Activated T-cell treated with anti-CD3 and anti-CD28 coated beads, Interleukin-2, amount 50 U/mL, for 48 hours (primary cell): Measurements from ENCODE around the gene LRRC8E.
"Not testable (repeated sequence)": the region's sequence is repeated elsewhere in the genome, so short reads cannot be mapped to it uniquely, and the experiment has no call there.

Experiments
- DNase-seq, 2 experiments: peaks; one replicate each; pipeline ENCODE4 v3.0.0-alpha.2; 2020

Gene LRRC8E

GRCh38 chr19:7910321-7911161 lies 22.2 kb downstream of the LRRC8E start:
- no peak for DNase-seq

GRCh38 chr19:7911508-7912143 lies 23.3 kb downstream of the LRRC8E start:
- DNase-seq = no peak

- DNase-seq = no peak
Observed at GRCh38 chr19:7912144-7912696, 23.9 kb downstream of the LRRC8E start.

- DNase-seq = no peak
Observed at GRCh38 chr19:7912697-7913564, 24.6 kb downstream of the LRRC8E start.

- no peak for DNase-seq
Observed at GRCh38 chr19:7913652-7914051, 25.3 kb downstream of the LRRC8E start.

- no peak for DNase-seq
Observed at GRCh38 chr19:7914099-7914498, 25.8 kb downstream of the LRRC8E start.

GRCh38 chr19:7914598-7915045 lies 26.3 kb downstream of the LRRC8E start, which contains the start of gene TGFBR3L:
TSS of gene TGFBR3L (plus strand) at chr19:7914830.
- DNase-seq = no peak

- DNase-seq = no peak
Observed at GRCh38 chr19:7915250-7916102, 27.2 kb downstream of the LRRC8E start.

- peak; percentile 65 to 72 for DNase-seq
Observed at GRCh38 chr19:7916103-7916954, 28.0 kb downstream of the LRRC8E start.

- no peak for DNase-seq
Observed at GRCh38 chr19:7916955-7917266, 28.6 kb downstream of the LRRC8E start.

GRCh38 chr19:7917267-7918061 lies 29.2 kb downstream of the LRRC8E start:
- peak; percentile 66 to 78 for DNase-seq

- DNase-seq = not testable (repeated sequence)
Observed at GRCh38 chr19:7918062-7918614, 29.8 kb downstream of the LRRC8E start.

- no peak for DNase-seq
Observed at GRCh38 chr19:7918615-7919421, 30.5 kb downstream of the LRRC8E start.

GRCh38 chr19:7919610-7920518 lies 31.6 kb downstream of the LRRC8E start, which contains the start of gene SNAPC2:
TSS of gene SNAPC2 (plus strand) at chr19:7920338. CDS start at chr19:7920367, 29 bp downstream.
- DNase-seq = peak; percentile 98 to 99

- peak; percentile 99 for DNase-seq
Observed at GRCh38 chr19:7920519-7921301, 32.4 kb downstream of the LRRC8E start.

GRCh38 chr19:7921302-7921966 lies 33.1 kb downstream of the LRRC8E start:
- no peak for DNase-seq
